COLO829 (cell line): ENCODE results near the gene IL25.
A peak's percentile ranks its signal among the peaks of the same experiment; 100 is the strongest.

Experiments used
- DNase-seq: peaks from one replicate; pipeline ENCODE4 v3.0.0; 2012; ENCODE audit warnings: low spot score

The IL25 gene

DNA sequence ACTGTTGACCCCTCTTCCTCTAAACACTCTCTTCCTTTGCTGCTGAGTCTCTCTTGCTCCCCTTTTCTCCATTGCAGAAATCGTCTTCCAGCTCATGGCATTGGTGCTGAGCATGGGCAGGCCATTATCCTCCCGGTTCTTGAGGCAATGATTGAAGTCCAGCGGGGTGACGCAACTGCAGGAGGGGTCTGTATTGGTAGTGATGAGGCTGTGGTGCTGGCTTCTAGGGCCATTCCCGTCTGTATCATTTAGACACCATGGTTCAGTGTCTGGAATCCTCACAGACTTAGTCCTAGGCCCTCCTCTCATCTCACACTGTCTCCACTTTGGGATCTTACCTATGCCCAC, 19.2 kb upstream of the IL25 start:
- no peak for DNase-seq

- no peak for DNase-seq
These were observed 17.6 kb upstream of the IL25 start for GRCh38 chr14:23354990-23355389.

DNA sequence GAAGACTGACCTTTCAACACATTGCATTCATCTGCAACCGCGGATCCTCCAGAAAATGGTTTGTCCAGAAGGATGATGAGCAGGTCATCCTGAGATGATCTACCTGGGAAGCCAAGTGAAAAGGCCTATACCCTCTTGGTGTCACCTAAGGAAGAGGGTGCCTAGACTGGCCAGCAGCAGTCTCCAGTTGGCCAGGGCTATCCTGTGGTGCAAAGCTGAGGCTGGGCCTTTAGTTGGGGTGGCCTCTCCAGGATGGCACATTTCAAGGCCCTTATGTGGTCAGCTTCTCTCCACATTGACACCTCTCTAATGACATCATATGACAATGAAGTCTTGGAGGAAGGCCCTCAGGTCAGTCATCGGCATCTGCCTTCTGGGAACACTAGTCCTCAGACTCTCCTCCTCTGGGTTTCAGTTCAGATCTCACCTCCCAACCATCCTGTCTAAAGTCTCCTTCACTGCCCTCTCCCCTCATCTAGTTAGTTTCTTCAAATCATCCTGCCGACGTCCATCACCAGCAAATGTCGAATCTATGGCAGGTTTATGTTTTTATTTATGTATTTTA, 16.7 kb upstream of the IL25 start:
- no peak for DNase-seq

DNA sequence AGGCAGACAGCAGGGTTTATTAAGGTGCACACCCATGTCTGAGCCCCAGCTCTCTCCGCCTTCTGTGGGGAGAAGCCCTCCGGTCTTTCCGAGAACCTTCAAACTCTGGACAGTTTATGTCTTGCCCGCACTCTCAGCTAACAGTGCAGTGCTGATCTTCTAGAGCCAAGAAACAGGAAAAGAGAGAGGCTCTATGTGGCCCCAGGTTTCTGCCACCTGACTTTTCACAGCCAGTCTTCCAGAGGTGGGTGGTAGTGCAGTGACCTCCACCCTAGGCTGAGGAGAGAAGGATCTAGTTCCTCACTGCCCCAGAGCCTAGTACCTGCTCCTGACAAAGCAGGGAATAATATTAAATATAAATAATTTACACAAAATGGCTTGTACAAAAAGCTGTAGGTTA, 15.9 kb upstream of the IL25 start:
- DNase-seq, result no peak

- DNase-seq, result no peak
These were observed 15.3 kb upstream of the IL25 start for GRCh38 chr14:23357261-23357660.

GRCh38 chr14:23358042-23358441, 14.6 kb upstream of the IL25 start:
- no peak for DNase-seq

- no peak for DNase-seq
These were observed 13.9 kb upstream of the IL25 start for GRCh38 chr14:23358553-23359166.

DNA sequence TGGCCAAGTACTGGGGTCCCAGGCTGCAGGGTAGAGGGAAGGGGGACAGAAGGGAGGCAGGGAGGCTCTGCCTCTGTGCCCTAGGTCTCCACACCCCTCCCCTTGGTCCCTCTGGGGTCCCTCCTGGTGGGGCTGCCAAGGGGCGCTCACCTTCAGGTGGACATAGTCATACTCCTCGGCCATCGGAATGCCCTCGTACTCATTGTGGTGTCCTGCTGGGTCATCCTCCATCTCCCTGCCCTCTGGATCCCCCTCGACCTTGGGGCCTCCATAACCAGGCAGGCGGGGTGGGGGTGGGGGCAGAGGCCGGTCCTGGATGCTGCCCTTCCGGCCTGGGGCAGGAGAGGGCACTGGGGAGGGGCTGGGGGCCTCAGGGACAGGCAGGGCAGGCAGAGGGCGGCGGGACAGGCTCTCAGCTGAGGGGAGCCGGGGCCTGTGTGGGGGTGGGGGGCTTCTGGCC, 13.4 kb upstream of the IL25 start:
- no peak for DNase-seq

GRCh38 chr14:23359722-23360447, 12.7 kb upstream of the IL25 start:
- no peak for DNase-seq

GRCh38 chr14:23360496-23360895, 12.1 kb upstream of the IL25 start:
- no peak for DNase-seq

DNA sequence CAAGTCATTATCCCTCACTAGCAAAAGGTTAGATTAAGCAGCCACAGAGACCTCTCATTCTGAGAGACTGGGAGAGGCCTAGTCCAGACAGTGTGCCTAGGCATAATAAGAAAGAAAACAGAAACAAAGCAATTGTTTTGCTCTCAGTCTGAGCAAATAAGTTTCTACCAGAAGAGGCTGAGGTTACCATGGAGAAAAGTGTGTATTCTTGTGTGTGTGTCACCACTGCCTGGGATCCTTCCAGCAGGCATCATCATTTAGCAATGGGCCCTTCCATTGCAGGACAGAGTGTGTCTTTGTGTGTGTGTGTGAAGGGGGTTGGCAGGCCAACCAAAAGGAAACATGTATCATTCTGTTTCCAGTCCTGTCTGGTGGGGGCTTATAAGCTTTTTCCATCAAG, 11.3 kb upstream of the IL25 start:
- peak; percentile 34 for DNase-seq

GRCh38 chr14:23361763-23362162, 10.8 kb upstream of the IL25 start:
- DNase-seq, result no peak

- DNase-seq, result no peak
These were observed 10.4 kb upstream of the IL25 start for GRCh38 chr14:23362200-23362599.

DNA sequence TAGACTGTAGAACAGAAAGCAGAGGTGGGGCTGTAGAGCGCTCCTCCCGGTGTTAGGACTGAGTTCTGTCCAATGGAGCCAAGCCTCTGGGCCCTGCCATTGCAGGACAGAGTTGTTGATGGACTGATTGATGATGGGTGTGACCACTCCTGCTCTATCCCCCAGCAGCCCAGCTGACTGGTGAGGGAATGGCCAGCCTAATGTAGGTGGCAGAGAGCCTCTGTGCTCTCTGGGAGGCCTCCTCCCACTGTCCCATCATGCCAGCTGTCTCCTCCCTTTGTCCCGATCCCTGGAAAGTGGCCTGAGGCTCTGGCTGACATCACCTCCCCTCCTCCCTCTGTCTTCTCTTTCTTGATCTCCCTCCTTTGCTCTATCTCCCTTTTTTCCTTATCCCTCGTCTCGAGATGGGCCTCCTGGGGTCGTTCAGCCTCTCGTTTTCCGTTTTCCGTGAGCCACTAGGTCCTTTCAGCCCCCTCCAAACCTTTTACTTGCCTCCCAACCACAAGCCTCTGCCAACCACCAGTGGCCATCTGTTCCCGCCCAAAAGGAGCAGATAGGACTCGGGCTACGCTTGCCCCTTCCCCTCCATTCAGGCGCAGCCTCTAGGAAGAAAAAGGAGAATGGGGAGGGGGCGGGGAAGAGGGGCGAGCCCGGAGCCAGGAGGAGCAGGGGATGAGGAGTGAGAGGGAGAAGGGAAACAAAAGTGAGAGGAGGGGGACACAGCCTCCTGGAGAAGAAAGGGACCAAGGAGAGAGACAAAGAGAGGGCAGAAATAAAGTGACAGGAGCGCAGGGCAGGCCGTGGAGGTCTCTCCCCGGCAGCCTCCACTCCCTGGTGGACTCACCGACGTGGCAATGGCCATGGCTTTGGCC, 8.2 kb upstream of the IL25 start:
- DNase-seq, result peak; percentile 19

- DNase-seq, result no peak
These were observed 7.4 kb upstream of the IL25 start, which contains the start of gene EFS for GRCh38 chr14:23365036-23365731. TSS of gene EFS (minus strand) at chr14:23365172. CDS start at chr14:23365025, 147 bp downstream.

DNA sequence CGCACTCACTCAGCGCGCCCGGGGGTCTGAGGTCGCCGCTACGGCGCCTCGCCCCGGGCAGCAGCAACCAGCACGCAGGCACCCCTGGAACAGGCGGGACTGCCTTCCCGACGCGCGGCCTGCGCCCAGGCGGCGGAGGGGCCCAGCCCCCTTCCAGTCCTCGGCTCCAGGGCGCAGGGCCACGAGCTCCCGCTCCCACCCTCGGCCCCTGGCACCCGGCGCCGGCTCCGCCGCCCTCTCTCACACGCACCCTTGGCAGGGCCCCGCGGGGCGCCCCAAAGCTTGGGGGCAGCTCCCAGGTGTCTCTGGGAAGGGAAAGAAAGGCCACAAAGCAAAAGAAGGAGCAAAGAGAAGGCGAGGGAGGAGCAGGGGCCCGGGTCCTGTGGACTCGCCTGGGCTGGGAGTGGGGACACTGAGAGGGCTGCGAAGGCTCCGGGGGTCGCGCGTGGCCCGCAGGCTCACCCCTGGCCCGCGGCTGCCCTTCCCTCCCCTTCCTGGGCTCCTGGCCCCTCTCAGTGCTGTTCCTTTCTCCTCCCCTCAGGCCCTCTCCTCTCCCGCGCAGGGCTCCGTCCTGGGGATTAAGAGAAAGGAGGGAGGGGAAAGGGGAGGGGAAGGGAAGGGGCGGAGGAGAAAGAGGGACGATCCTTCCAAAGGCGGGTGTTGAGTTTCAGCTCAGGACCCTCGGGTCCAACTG, 6.7 kb upstream of the IL25 start:
- DNase-seq, result no peak

DNA sequence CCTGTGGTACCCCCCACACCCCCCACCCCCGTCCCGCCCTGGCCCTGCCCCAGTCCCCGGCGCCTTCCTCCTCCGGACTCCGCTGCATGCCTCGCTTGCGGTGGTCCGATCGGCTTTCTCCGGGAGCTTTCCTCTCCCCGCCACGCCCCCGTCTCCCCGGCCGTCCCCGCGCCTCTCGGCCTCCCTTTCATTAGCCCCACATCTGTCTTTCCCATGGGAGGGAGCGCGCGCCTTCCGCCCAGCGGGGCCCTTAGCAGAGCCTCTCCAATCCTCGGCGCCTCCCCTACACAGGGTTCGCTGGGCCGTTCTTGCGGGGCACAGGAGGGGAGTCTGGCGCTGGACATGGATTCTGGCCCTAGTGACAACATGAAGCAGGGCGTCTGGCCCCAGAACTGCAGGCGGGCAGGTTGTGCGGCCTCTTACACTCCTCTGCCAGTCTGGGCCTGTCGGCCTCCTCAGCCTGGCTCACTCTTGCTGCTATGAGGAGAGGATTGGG, 6.1 kb upstream of the IL25 start:
- no peak for DNase-seq

GRCh38 chr14:23370221-23370620, 2.4 kb upstream of the IL25 start:
- no peak for DNase-seq

- DNase-seq, result no peak
These were observed 744 bp upstream of the IL25 start for GRCh38 chr14:23371865-23372264.

- no peak for DNase-seq
These were observed 432 bp downstream of the IL25 start for GRCh38 chr14:23373041-23373440.
